Measurements from ENCODE around the gene AUTS2. TPM values are rescaled to one million over a fixed set of nuclear protein-coding genes. Genes with fewer than 3 reads are reported as not detected.

AUTS2 gene
- total RNA-seq = 2.1 and 12.3 TPM in 2 replicates

DNA sequence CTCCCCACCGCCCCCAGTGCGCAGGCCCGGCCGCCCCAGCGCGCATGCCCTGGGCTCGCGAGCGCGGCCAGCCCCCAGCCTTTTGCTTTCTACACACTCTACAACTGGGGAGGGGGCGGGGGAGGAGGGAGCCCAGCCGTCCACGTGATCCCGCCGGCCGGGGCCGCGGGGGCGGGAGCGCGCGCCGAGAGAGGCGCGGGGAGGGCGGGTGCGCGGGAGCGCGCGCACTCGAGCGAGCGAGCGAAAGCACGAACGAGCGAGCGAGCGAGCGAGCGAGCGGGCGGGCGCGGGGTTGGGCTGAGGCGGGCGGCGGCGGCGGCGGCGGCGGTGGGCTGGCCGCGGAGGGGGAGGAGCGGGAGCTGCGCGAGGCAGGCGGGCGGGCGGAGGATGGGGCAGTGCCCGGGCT, at the start of gene AUTS2:
AUTS2 (plus strand) TSS at position 395 of the 406 bp plus-strand sequence. CDS start 1,179 bp downstream, outside the sequence.

